NCI-H146 treated with DMSO at 0.1 percent for 48 hours (cell line): ENCODE data around the gene HSPBP1.
"Not testable (repeated sequence)": the region's sequence is repeated elsewhere in the genome, so short reads cannot be mapped to it uniquely, and the experiment has no call there.

Experiments used
- DNase-seq: peaks from one replicate; lab custom pipeline; 2025; ENCODE audit not compliant: unreplicated experiment; lab: John Stamatoyannopoulos, UW

Gene HSPBP1

GRCh38 chr19:55279770-55280643 is at the start of gene HSPBP1:
Gene HSPBP1 (minus strand): TSS chr19:55280110. CDS start chr19:55279608, 502 bp downstream.
- peak; percentile 96 for DNase-seq

- not testable (repeated sequence) for DNase-seq
Measured at GRCh38 chr19:55328774-55329318, 48.9 kb upstream of the HSPBP1 start.

GRCh38 chr19:55325172-55325571 is 45.3 kb upstream of the HSPBP1 start, which contains the start of gene TMEM150B:
Gene TMEM150B (minus strand): TSS chr19:55325341. CDS start chr19:55321036, 4,305 bp downstream.
- DNase-seq: no peak

- DNase-seq: no peak
Measured at GRCh38 chr19:55324662-55325061, 44.8 kb upstream of the HSPBP1 start.

- DNase-seq: no peak
Measured at GRCh38 chr19:55322204-55322885, 42.4 kb upstream of the HSPBP1 start.

- DNase-seq: no peak
Measured at GRCh38 chr19:55321466-55322137, 41.7 kb upstream of the HSPBP1 start.

- no peak for DNase-seq
Measured at GRCh38 chr19:55320844-55321419, 41.0 kb upstream of the HSPBP1 start.

GRCh38 chr19:55319785-55320184 is 39.9 kb upstream of the HSPBP1 start:
- DNase-seq: peak; percentile 54

GRCh38 chr19:55316646-55317045 is 36.7 kb upstream of the HSPBP1 start:
- no peak for DNase-seq

- no peak for DNase-seq
Measured at GRCh38 chr19:55315956-55316525, 36.1 kb upstream of the HSPBP1 start.

- no peak for DNase-seq
Measured at GRCh38 chr19:55314396-55314795, 34.5 kb upstream of the HSPBP1 start.

GRCh38 chr19:55312621-55313512 is 33.0 kb upstream of the HSPBP1 start:
- DNase-seq: no peak

- DNase-seq: no peak
Measured at GRCh38 chr19:55311797-55312196, 31.9 kb upstream of the HSPBP1 start.

- DNase-seq: no peak
Measured at GRCh38 chr19:55311397-55311796, 31.5 kb upstream of the HSPBP1 start.

GRCh38 chr19:55310498-55310897 is 30.6 kb upstream of the HSPBP1 start:
- DNase-seq: no peak

- no peak for DNase-seq
Measured at GRCh38 chr19:55309448-55309847, 29.5 kb upstream of the HSPBP1 start.

GRCh38 chr19:55308281-55308680 is 28.4 kb upstream of the HSPBP1 start:
- no peak for DNase-seq

GRCh38 chr19:55306712-55307111 is 26.8 kb upstream of the HSPBP1 start:
- DNase-seq: no peak

GRCh38 chr19:55305983-55306562 is 26.2 kb upstream of the HSPBP1 start:
- no peak for DNase-seq
